ENCODE measurements around the gene NDOR1.
A peak's percentile ranks its signal among the peaks of the same experiment; 100 is the strongest.

Gene NDOR1

GRCh38 chr9:137198902-137199283 lies 6.6 kb upstream of the NDOR1 start:
- no peak for DNase-seq (ENCODE audit: low read depth in 2 of 2)

GRCh38 chr9:137199411-137200121 lies 5.9 kb upstream of the NDOR1 start:
- no peak for DNase-seq (ENCODE audit: low read depth in 2 of 2)

- DNase-seq (ENCODE audit: low read depth in 2 of 2) = peak; percentile 93
Observed at GRCh38 chr9:137200311-137201204, 4.9 kb upstream of the NDOR1 start, which contains the start of gene TPRN. TPRN (minus strand) TSS chr9:137200741; CDS start chr9:137200711, 30 bp downstream.

GRCh38 chr9:137201205-137201868 lies 4.2 kb upstream of the NDOR1 start:
- no peak for DNase-seq (ENCODE audit: low read depth in 2 of 2)

GRCh38 chr9:137202966-137203365 lies 2.5 kb upstream of the NDOR1 start:
- DNase-seq (ENCODE audit: low read depth in 2 of 2) = no peak

GRCh38 chr9:137204731-137205125 lies 772 bp upstream of the NDOR1 start:
- no peak for DNase-seq (ENCODE audit: low read depth in 2 of 2)

- DNase-seq (ENCODE audit: low read depth in 2 of 2) = no peak
Observed at GRCh38 chr9:137206602-137207001, 1.1 kb downstream of the NDOR1 start.

GRCh38 chr9:137211532-137211931 lies 6.0 kb downstream of the NDOR1 start:
- no peak for DNase-seq (ENCODE audit: low read depth in 2 of 2)

- no peak for DNase-seq (ENCODE audit: low read depth in 2 of 2)
Observed at GRCh38 chr9:137212520-137212919, 7.0 kb downstream of the NDOR1 start.

- DNase-seq (ENCODE audit: low read depth in 2 of 2) = no peak
Observed at GRCh38 chr9:137213160-137214060, 7.9 kb downstream of the NDOR1 start.

GRCh38 chr9:137214620-137215019 lies 9.1 kb downstream of the NDOR1 start:
- DNase-seq (ENCODE audit: low read depth in 2 of 2) = no peak

GRCh38 chr9:137215196-137215986 lies 9.9 kb downstream of the NDOR1 start:
- DNase-seq (ENCODE audit: low read depth in 2 of 2) = no peak

GRCh38 chr9:137216188-137216965 lies 10.9 kb downstream of the NDOR1 start:
- no peak for DNase-seq (ENCODE audit: low read depth in 2 of 2)

GRCh38 chr9:137217276-137218211 lies 12.0 kb downstream of the NDOR1 start:
- no peak for DNase-seq (ENCODE audit: low read depth in 2 of 2)

GRCh38 chr9:137218212-137218753 lies 12.8 kb downstream of the NDOR1 start:
- DNase-seq (ENCODE audit: low read depth in 2 of 2) = no peak

GRCh38 chr9:137218754-137219271 lies 13.3 kb downstream of the NDOR1 start:
- no peak for DNase-seq (ENCODE audit: low read depth in 2 of 2)

GRCh38 chr9:137219757-137220316 lies 14.3 kb downstream of the NDOR1 start:
- DNase-seq (ENCODE audit: low read depth in 2 of 2) = no peak
